Peyer's patch (tissue), 4 donors: ENCODE data around the gene DNAJC6. TPM values are rescaled to one million over a fixed set of nuclear protein-coding genes. Genes with fewer than 3 reads are reported as not detected.

Experiments
- DNase-seq, 3 donors: peaks; one replicate each; pipeline ENCODE4 v3.0.0-alpha.2; 2017 to 2019
- H3K27ac ChIP-seq, 4 donors: fragments of 200-600 bp; sonication (generic); one replicate each; pipeline ENCODE4 v1.5.1; 2016 to 2019
- H3K27me3 ChIP-seq, 2 donors: fragments of 200-600 bp; sonication (generic); one replicate each; pipeline ENCODE4 v1.5.1; 2019
- H3K36me3 ChIP-seq, 3 donors: fragments of 200-600 bp; sonication (generic); one replicate each; pipeline ENCODE4 v1.5.1; 2016 to 2019
- H3K4me1 ChIP-seq, 4 donors: fragments of 200-600 bp; sonication (generic); one replicate each; pipeline ENCODE4 v1.5.1; 2016 to 2019
- H3K4me3 ChIP-seq, 4 donors: fragments of 200-600 bp; sonication (generic); 1 replicate in 3 of 4; 2 replicates in 1 of 4; pipeline ENCODE4 v1.5.1; 2016 to 2019; ENCODE audit warnings: mild to moderate bottlenecking in 1 of 4
- H3K9me3 ChIP-seq, 4 donors: fragments of 200-600 bp; sonication (generic); one replicate each; pipeline ENCODE4 v1.5.1; 2016 to 2019; ENCODE audit warnings: mild to moderate bottlenecking in 1 of 4
- CTCF ChIP-seq, 6 experiments: fragments of 450-650 bp in 4 of 6; fragments of 200-600 bp in 2 of 6; sonication (generic) in 1 of 6; IDR thresholded peaks; one replicate each; pipeline ENCODE4 v1.5.1; 2017 to 2019; ENCODE audit warnings: antibody characterized with exemption in 6 of 6, mild to moderate bottlenecking in 3 of 6, moderate library complexity in 1 of 6
- POLR2A ChIP-seq, 2 donors: fragments of 450-650 bp; IDR thresholded peaks; one replicate each; pipeline ENCODE4 v1.5.1; 2017; ENCODE audit warnings: antibody characterized with exemption in 2 of 2, mild to moderate bottlenecking in 2 of 2, moderate library complexity in 2 of 2
- total RNA-seq, 4 donors: library from RNA; depleted of rRNA; stranded (reverse); fragments of >200 nt; gene quantifications; one replicate each; pipeline ENCODE4 v1.1.0, GENCODE V29; 2016

Gene DNAJC6
- total RNA-seq, 4 donors from 2014 or later: 0.35 to 1.7 (median 0.76) TPM; not detected in 1

GRCh38 chr1:65418522-65419185 is 109.3 kb downstream of the DNAJC6 start:
- Histone ChIP-seq H3K27ac (peak overlapping the region in 1 of 4 donors; percentile 81), H3K9me3 (no peaks in the 10 kb centered on the region), H3K36me3 (no peaks in the 10 kb centered on the region), H3K27me3 (no peaks in the 10 kb centered on the region), H3K4me1 (peaks cover 0 to 20% (median 0%) of the 10 kb centered on the region in 4 donors), H3K4me3 (no peak overlapping the region)
- DNase-seq: no peak
- TF ChIP-seq CTCF (IDR thresholded peaks at IDR 0.05): no peak
- no peak for TF ChIP-seq POLR2A (IDR thresholded peaks at IDR 0.05)

GRCh38 chr1:65419681-65420589 is 110.6 kb downstream of the DNAJC6 start:
- DNase-seq: peak; percentile 98 to 99 (median 99)
- Histone ChIP-seq H3K4me1 (peaks cover 0 to 20% (median 0%) of the 10 kb centered on the region in 4 donors), H3K9me3 (no peaks in the 10 kb centered on the region), H3K4me3 (peak overlapping the region; percentile 58 to 86 (median 60)), H3K36me3 (no peaks in the 10 kb centered on the region), H3K27ac (peak overlapping the region; percentile 81 to 95 (median 88)), H3K27me3 (no peaks in the 10 kb centered on the region)
- no peak for TF ChIP-seq CTCF (IDR thresholded peaks at IDR 0.05)
- TF ChIP-seq POLR2A (IDR thresholded peaks at IDR 0.05): peak; percentile 28 to 67

- Histone ChIP-seq H3K36me3 (peaks cover 0 to 5% (median 3%) of the 10 kb centered on the region in 3 donors), H3K27ac (peak within 1 kb of the TSS; percentile 81 to 95 (median 88)), H3K27me3 (no peaks in the 10 kb centered on the region), H3K4me3 (peak within 1 kb of the TSS; percentile 58 to 86 (median 60)), H3K9me3 (no peaks in the 10 kb centered on the region), H3K4me1 (peaks cover 0 to 20% (median 0%) of the 10 kb centered on the region in 4 donors)
- no peak for DNase-seq
- no peak for TF ChIP-seq CTCF (IDR thresholded peaks at IDR 0.05)
- peak; percentile 81 to 90 for TF ChIP-seq POLR2A (IDR thresholded peaks at IDR 0.05)
Measured at GRCh38 chr1:65420590-65421350, 111.4 kb downstream of the DNAJC6 start, which contains the start of the genes LEPR and LEPROT. TSS of gene LEPR (plus strand) at chr1:65420668. CDS start at chr1:65565566, 144,898 bp downstream. TSS of gene LEPROT (plus strand) at chr1:65420668. CDS start at chr1:65420725, 57 bp downstream.

DNA sequence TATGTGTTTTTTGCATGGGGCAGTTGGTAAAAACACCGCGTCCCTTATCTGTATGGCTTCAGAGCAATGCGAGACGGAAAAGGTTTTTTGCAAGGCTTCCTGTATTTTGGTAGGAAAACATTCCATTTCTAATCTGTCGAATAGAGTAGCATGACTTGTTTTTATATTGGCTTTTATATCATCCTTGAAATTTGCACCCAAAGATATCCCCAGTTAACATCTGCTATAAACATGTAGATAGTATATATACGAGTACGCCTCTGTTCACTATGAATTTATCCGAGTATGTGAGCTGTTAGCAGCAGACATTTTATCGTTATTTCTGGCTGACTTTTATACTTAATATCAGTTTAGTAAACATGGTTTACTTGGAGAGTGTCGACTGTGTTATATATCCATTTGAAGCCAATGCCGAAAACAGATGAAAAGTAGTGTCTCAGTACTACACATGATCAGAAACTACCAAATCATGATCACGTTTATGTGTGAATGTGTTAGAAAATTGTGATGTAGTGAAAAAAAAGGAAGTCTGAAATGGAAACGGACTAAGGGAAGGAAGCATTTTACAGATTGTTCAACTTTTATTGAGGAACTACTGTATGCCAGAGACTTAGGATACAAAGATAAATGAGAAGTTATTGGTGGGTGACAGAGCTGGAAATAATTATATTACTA is 112.1 kb downstream of the DNAJC6 start:
- Histone ChIP-seq H3K36me3 (peaks cover 0 to 12% (median 5%) of the 10 kb centered on the region in 3 donors), H3K4me3 (peak overlapping the region; percentile 58 to 86 (median 59)), H3K9me3 (no peaks in the 10 kb centered on the region), H3K4me1 (peaks cover 0 to 20% (median 0%) of the 10 kb centered on the region in 4 donors), H3K27me3 (no peaks in the 10 kb centered on the region), H3K27ac (peak overlapping the region; percentile 81 to 95 (median 88))
- TF ChIP-seq POLR2A (IDR thresholded peaks at IDR 0.05) (no peak), CTCF (IDR thresholded peaks at IDR 0.05) (no peak)
- no peak for DNase-seq
